ENCODE results near the gene COG5.

COG5 gene

DNA sequence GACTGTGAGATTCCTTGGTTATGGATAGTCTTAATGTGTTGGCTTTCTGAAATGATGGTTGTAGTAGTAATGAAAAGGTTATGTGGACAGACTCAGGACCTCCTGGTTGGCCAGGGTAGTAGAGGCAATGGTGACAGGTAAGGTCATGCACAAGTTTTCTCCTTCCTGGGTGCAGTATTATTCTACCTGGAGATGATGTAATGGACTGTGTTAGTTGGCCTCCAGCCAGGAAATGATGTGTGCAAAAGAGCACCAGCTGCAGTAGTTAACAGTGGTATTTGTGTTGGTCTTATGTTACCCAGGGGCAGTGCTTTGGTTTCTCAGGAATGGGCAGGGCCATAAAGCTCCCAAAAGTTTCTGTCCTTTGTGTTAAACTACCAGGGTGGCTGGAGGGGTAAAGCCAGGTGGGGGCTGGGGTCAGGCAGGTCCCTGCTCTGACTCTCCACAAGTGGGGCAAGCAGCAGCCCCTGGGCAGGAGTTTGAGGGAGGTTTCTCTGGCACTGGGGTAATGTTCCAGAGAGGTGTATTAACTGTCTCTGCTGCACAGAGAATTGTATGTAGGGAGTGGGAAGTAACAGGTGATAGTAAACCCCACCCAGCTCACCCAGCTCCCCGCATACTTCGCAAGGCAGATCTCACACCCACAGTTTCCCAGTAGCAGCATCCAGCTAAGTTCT lies 57.6 kb downstream of the COG5 start:
- DNase-seq (ENCODE audit: low read depth in 2 of 2): no peak

DNA sequence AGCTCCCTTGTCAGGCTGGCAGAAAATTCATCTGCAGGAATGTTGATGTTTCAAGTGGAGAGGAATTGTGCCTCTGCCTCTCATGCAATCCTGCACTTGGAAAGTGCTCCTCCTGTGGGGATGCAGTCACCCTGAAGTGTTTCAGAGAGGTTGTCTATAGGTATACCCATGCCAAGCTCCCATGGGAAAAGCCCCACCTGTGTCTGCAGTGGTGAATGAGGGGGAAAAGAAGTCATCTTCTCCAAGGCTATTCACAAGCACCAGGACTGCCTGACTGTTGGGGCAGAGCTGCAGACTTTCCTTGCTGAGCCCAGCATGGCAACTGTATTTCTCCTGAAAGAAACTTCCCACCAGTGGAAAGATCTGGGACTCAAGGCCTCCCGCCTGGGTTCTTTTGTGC lies 58.4 kb downstream of the COG5 start:
- DNase-seq (ENCODE audit: low read depth in 2 of 2): no peak

DNA sequence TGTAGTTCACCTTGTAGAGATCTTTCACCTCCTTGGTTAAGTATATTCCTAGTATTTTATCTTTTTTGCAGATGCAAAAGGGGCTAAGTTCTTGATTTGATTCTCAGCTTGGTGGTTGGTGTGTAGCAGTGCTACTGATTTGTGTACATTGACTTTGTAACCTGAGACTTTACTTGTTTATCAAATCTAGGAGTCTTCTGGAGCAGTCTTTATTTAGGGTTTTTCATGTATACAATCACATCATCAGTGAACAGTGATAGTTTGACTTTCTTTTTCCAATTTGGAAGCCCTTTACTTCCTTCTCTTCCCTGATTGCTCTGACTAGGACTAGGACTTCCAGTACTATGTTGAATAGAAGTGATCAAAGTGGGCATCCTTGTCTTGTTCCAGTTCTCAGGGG lies 60.0 kb downstream of the COG5 start:
- DNase-seq (ENCODE audit: low read depth in 2 of 2): no peak

DNA sequence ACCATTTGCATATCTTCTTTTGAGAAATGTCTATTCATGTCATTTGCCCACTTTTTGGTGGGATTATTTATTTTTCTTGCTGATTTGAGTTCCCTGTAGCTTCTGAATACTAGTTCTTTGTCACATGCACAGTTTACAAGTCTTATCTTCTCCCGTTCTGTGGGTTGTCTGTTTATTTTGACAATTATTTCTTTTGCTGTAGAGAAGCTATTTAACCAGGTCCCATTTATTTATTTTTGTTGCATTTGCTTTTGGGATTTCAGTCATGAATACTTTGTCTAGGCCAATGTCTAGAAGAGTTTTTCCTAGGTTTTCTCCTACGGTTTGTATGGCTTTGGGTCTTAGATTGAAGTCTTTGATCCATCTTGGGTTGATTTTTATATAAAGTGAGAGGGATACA lies 60.9 kb downstream of the COG5 start:
- no peak for DNase-seq (ENCODE audit: low read depth in 2 of 2)

DNA sequence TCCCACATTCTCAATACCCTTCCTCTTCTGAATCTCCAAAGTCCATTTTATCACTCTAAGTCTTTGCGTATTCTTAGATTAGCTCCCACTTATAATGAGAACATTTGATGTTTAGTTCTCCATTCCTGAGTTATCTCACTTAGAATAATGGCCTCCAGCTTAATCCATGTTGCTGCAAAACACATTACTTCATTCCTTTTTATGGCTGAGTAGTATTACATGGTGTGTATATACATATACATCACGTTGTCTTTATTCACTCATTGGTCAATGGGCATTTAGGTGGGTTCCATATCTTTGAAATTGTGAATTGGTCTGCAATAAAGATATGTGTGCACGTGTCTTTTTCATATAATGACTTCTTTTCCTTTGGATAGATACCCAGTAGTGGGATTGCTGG lies 61.6 kb downstream of the COG5 start:
- DNase-seq (ENCODE audit: low read depth in 2 of 2): no peak

DNA sequence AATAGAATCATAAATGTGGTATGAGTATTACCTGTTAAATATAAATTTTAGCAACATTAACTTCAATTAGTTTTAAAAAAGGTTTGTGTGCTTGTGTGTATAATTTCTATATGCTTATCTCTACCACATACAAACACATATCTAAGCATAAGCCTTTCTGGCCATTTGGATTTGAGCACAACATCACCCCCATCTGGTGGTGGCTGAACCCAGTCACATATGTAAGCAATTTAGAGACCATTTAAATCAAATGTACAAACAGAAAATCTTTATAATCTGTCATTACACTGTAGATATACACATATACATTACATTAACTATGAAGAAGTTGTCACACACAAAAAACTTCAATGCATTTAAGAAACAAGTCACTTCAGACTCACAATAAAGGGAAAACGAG lies 62.1 kb downstream of the COG5 start:
- no peak for DNase-seq (ENCODE audit: low read depth in 2 of 2)

DNA sequence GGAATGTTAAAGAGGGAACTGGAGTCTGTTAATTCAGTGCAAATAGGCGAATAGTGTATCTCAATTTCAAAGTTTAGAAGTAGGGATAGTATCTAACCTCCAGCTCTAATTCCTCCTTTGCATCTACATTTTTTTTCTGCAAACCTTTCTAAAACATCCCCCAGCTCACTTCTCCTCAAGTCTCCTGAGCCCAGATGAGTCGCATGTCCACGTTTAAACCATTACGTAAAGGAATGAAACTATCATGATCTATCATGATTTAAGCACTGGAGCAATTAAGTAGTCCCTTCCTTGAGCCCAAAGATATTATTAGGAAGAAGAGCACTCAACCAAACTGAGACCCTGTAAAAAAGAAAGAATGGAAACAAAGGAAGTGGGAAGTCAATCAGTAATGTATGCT lies 64.0 kb downstream of the COG5 start:
- DNase-seq (ENCODE audit: low read depth in 2 of 2): no peak

DNA sequence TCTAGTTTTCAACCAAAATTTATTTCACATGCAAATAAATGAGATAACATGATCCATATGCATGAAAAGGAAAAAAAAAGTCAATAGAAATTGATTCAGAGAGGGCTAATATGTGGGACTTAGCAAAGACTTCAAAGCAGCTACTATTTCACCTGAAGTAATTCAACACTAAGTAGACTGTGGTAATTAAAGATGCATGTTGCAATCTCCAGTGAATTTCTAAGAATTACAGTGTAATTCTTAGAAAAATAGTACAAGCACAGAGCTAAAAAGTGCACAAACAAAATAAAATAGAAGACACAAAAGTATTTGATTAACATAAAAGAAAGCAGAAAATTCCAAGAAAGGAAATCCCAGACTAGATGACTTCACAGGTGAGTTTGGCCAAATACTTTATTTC lies 68.2 kb downstream of the COG5 start:
- DNase-seq (ENCODE audit: low read depth in 2 of 2): no peak

DNA sequence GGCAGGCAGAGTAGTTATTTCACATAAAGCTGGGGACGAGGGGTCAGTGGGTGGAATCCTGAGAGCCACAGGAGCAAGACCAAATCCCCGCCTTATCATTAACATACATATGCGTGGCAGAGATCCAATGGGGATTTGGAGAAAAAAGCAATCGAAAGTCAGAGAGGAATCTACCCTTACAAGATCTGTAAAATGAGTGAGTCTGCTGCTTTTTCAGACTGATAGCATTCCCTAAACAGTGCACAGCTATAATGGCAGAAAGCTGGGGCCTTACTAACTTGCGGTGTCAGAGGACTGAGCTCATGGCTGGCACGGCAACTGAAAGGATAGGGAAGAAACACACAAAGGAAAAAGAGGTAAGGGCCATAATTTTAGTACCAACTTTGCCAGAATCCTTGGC lies 68.8 kb downstream of the COG5 start:
- DNase-seq (ENCODE audit: low read depth in 2 of 2): no peak

DNA sequence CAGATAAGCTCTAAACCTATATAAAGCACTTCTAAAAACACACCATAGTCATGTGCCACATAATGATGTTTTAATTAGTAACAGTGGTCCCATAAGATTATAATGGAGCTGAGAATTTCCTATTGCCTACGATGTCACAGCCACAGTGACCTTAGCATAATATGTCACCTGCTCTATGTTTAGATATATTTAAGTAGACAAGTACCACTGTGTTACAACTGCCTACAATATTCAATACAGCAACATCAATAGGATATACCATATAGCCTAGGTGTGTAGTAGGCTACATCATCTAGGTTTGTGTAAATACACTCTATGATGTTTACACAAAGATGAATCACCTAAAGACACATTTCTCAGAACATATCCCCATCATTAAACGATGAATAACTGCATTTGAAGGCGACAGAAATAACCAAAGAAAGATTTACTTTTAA lies 69.4 kb downstream of the COG5 start:
- DNase-seq (ENCODE audit: low read depth in 2 of 2): no peak

DNA sequence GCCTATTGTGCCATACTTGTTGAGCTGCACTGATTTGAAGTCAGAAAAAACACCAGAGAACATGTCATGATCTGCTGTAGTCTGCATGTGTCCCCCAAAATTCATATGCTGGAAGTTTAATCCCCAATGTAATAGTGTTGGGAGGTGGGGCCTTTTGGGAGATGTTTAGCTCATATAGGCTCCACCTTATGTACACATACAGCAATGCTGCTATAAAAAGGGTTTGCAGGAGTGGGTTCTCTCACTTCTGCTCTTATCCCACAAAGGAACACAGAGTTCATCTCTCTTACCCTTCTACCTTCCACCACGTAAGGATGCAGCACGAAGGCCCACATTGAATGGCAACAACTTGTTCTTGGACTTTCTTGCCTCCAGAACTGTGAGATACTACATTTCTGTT lies 70.8 kb downstream of the COG5 start:
- DNase-seq (ENCODE audit: low read depth in 2 of 2): no peak

DNA sequence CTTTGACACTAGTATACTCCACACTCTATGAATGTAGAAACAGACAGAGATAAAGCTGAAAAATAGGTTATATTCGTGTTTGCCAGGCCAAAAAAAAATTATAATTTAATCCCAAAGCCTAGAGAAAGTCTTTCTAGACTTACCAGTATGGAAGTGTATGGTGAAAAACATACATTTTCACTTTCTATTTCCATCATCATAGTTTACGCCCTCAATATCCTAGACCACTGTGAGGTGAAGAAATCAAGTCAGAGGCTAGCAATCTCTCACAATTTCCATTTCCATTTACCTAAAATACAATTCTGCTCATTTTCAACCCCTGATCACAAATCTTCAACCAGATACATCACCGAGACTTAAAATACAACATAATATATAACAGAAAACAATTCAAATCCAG lies 77.7 kb downstream of the COG5 start:
- no peak for DNase-seq (ENCODE audit: low read depth in 2 of 2)

DNA sequence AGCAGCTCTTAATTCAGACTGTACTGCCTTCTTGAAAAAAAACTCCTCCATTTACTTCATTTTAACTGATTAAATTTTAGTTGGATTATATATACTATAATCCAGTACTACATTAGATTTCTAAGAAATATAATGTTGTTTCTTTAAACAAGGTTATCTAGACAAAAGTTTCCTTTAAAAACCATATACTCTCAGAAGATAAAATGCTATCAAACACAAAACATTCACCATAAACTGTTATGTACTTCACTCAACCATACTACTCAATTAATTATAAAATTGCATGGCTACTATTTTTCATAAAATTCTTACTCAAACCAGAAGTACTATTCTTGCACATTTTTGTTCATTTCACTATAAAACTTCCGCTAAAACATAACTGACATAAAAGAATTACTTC lies 81.1 kb downstream of the COG5 start:
- no peak for DNase-seq (ENCODE audit: low read depth in 2 of 2)

DNA sequence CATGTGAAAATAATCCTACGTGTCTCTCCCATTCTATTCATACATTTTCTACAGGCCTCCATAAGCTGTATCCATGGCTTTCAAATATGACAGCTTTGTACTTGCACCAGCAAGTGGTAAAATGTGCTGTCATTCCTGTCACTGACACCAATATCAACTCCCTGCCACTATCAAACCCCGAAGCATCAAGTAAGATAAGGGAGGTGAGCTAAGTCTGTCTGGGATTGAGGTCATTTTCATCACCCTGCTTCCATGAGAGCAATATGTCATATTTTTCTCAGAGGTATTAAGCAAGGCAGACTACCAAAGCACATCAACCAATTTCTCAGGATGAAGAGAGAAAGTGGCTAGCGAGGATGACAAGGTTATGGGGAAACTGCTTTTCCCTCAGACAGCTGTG lies 82.8 kb downstream of the COG5 start:
- no peak for DNase-seq (ENCODE audit: low read depth in 2 of 2)

DNA sequence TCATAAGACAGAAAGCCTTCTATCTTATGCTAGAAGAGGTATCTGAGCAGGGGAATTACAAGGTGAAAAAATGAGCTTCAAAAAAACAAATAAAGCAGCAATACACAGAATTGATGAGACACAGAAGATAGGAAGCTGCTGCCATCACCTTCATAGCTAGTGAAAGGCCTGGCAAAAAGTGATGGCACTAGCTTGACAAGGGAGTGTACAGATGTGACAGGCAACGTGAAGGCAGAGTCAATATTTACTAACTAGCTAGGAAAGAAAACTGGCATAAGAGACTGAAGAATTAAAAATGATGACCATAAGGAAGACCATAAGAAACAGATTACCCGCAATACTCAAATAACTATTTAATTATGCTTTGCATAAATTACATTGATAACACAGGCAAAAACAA lies 84.4 kb downstream of the COG5 start:
- DNase-seq (ENCODE audit: low read depth in 2 of 2): no peak

DNA sequence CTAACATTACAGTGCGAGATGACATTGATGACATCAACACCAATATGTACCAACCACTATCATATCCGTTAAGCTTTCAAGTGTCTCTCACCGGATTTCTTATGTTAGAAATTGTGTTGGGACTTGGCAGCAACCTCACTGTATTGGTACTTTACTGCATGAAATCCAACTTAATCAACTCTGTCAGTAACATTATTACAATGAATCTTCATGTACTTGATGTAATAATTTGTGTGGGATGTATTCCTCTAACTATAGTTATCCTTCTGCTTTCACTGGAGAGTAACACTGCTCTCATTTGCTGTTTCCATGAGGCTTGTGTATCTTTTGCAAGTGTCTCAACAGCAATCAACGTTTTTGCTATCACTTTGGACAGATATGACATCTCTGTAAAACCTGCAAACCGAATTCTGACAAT lies 89.6 kb downstream of the COG5 start:
- DNase-seq (ENCODE audit: low read depth in 2 of 2): no peak

DNA sequence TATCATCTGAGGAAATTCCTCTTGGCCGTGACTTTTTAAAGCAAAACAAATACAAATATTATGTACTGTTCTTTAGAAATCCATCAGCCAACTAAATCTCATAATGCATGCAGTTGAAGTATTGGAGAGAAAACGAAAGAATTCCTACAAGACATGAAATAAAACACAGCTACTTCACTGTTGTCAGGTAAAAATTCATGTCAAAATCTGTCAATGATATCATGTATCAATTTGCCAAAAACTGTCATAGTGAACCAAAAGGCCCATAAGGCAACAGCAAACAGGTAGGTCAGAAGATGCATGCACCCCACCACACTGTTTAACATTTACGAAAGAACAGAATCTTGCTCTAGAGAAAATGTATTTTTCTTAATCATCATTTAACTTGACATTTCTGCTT lies 91.6 kb downstream of the COG5 start:
- no peak for DNase-seq (ENCODE audit: low read depth in 2 of 2)

DNA sequence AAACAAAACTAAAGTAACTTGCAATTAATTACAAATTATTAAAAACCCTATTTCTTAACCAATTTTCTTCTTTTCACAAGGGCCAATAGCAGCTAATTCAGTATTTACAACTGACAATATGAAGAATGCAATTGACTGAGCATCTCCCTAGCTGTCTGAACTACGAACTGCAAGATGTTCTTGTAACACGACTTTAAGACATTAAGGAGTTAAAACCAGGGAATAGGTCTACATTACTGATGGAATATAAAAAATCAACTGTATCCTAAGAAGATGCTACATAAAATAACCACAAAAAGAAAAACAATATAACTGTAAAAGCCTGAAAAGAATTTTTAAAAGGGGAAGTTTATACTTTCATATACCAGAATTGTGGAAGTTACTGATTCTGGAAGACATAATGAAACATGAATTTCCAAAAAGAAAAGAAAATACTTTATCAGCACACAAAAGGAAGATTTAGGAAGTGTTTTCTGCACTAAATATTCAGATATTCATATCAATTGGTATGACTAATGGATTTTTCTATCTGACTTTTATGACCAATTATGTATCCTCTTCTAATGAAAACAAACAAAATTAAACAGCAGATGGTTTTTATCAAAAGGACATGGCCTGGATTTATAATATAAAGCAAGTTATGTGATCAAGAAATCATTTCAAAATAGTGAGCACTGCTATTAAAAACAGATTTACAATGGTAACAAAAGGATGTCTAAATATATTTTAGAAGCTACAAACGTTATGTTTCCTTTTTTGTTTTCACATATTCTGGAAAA lies 92.2 kb downstream of the COG5 start:
- no peak for DNase-seq (ENCODE audit: low read depth in 2 of 2)

DNA sequence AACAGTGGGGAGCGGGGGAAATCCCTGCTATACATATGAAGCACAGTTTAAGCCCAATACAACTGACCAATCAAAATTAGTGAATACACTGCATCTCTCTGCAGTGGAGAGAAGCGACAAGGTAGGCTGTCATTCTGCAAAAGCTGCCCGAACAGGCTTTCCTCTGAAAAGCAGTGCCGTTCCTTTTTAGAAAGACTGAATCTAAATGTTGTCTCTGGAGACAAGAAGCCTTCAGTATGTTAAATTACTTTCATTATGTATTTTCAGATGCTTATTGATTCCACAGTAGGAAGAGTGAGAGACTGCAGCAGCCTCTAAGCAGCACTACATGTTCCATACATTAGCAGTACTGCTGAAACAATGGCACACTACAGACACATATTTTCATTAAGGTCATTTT lies 93.8 kb downstream of the COG5 start, which contains the start of gene GPR22:
GPR22 (plus strand) TSS at position 129 of the 400 bp plus-strand sequence. CDS start 4,004 bp downstream, outside the sequence.
- no peak for DNase-seq (ENCODE audit: low read depth in 2 of 2)

DNA sequence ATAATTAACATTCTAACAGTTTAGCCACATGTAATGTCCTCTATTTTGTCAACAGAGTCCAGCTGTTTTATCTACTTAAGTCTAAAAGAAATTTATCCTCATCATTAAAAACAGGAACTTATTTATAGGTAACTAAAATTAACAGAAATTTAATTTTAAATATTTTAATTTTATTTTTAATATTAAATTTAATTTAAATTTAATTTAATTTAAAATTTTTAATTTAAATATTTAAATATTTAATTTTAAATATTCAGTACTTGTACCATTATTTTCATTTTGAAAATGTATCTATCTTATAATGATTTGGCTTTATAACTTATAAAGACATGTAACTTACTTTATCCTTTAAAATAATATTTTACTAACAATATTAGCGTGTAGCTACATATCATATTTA lies 94.9 kb downstream of the COG5 start:
- DNase-seq (ENCODE audit: low read depth in 2 of 2): no peak

DNA sequence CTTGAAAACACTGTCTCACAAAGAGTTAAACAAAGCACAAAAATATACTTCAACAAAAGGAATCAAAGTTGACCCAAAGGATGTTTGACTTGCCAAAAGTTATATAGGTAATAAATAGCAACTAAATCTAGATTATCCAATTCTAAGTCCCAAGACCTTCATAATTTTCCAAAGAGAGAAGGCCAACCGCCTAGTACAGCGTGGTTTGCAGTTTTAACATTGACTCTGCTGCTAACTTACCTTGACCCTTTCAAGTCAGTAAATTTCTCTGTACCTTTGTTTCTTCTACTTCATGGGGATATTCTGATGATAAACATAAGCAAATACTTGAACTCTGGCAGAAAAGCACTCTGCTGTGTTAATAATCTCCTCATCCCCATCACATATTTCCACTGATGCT lies 95.7 kb downstream of the COG5 start:
- DNase-seq (ENCODE audit: low read depth in 2 of 2): no peak

DNA sequence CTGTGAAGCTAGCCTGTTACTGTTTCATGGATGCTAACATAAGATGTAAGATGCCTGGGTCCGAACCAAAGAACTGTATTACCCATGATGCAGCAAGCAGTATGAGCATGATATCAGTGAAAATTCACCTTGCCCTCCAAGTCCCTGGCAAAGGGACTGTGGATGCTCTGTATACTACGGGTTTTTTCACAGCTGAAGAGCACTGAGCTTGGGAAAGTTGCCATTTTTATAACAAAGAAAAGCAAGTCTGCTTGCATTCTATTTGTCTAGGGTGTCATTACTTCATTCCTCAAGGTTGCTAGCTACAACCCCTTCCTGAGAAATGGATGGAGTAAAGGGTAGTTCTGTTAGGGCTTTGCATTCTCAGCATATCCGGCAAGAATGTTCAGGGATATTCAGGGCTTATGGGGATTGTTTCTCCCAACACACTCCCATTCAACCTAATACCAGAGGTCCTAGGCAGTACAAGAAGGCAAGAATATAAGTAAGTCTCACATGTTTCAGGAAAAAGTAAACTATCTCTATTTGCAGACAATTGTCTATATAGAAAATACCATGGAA lies 99.0 kb downstream of the COG5 start:
- DNase-seq (ENCODE audit: low read depth in 2 of 2): no peak
